ENCODE data around the gene MTOR.

DNA sequence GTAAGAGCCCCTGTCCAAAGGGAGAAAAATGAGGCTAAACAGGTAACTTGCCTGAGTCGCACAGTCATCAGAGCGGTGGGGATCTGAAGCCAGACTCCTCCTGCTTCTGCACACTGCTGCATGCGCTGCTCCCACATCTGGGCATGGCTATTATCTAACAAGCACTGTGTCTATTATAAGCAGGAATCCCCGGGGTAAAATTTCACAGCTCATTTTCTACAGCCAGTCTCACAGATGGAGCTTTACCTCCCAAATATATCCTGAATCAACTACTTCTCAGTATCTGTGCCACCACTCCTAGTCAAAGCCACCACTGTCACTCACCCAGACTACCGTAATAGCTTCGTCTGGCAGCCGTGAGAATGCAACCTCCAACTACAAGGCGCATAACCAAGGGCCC is 9.8 kb downstream of the MTOR start:
- TF ChIP-seq POLR2AphosphoS5 (IDR thresholded peaks at IDR 0.05; ENCODE audit: low read depth, low read length) (no peak), TAF1 (IDR thresholded peaks at IDR 0.05; ENCODE audit: borderline replicate concordance, insufficient read depth, low read length) (no peak)

Data from PFSK-1 (cell line).